OCI-LY3 (cell line): Measurements from ENCODE around the gene MIF4GD.

Experiments used
- EZH2phosphoT487 ChIP-seq: fragments of 200-600 bp; shearing (Covaris generic); IDR thresholded peaks from 2 replicates; pipeline ENCODE4 v1.6.1; 2018; ENCODE audit warnings: antibody characterized with exemption, mixed run types, low read depth
- TF ChIP-seq, protein P1 (sequence below): fragments of 200-600, 300-600 bp; sonication (generic); IDR thresholded peaks from 2 replicates; pipeline ENCODE4 v1.5.1; 2014; ENCODE audit warnings: antibody characterized with exemption, low read length, low read depth

DNA sequence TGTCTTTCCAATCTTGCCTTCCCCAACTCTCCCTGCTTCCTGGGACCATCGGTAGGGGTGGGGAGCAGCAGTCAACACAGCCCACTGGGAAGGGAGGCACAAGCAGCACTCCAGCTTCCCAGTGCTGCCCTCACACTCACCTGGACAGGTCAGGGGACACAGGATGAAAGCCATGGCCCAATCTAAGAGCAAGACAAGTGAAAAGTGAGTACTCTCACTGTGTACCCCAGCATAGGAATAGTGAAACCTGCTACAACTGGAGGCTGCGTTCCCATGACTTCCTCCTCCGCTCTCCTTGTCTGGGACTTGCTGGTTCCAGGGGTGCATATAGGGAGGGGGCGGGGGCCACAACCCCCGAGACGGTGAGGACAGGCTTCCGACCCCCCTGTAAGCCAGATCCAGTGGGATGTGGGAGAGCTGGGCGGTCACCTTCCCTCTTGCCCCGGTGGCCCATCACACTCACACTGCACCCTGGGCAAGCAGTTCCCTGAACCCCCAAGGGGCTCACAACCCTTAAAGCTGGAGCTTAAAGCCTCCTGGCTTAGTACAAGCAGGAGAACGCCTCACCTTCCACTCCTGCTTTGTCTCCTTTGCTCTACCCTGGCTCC lies 47.7 kb upstream of the MIF4GD start:
- TF ChIP-seq, protein P1, sequence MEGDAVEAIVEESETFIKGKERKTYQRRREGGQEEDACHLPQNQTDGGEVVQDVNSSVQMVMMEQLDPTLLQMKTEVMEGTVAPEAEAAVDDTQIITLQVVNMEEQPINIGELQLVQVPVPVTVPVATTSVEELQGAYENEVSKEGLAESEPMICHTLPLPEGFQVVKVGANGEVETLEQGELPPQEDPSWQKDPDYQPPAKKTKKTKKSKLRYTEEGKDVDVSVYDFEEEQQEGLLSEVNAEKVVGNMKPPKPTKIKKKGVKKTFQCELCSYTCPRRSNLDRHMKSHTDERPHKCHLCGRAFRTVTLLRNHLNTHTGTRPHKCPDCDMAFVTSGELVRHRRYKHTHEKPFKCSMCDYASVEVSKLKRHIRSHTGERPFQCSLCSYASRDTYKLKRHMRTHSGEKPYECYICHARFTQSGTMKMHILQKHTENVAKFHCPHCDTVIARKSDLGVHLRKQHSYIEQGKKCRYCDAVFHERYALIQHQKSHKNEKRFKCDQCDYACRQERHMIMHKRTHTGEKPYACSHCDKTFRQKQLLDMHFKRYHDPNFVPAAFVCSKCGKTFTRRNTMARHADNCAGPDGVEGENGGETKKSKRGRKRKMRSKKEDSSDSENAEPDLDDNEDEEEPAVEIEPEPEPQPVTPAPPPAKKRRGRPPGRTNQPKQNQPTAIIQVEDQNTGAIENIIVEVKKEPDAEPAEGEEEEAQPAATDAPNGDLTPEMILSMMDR: no peak
- TF ChIP-seq EZH2phosphoT487: no peak
